Adipocyte (in vitro differentiated cells): ENCODE data around the gene PODN.

Source experiments
- DNase-seq: peaks from one replicate; pipeline ENCODE4 v3.0.0-alpha.2; 2015; ENCODE audit warnings: low read depth
- H3K27me3 ChIP-seq: replicated peaks from 2 replicates; pipeline ENCODE4 v1.7.0; 2013; ENCODE audit warnings: mild to moderate bottlenecking, low read length, moderate library complexity; ENCODE audit not compliant: control insufficient read depth, insufficient read depth
- H3K36me3 ChIP-seq: 2 replicates; pipeline ENCODE4 v1.7.0; 2013; ENCODE audit warnings: low read length, mild to moderate bottlenecking, moderate library complexity; ENCODE audit not compliant: control insufficient read depth, insufficient read depth, severe bottlenecking
- H3K4me1 ChIP-seq: 2 replicates; pipeline ENCODE4 v1.7.0; 2013; ENCODE audit warnings: mild to moderate bottlenecking, low read length, moderate library complexity; ENCODE audit not compliant: control insufficient read depth, insufficient read depth
- H3K4me3 ChIP-seq: 2 replicates; pipeline ENCODE4 v1.7.0; 2013; ENCODE audit warnings: mild to moderate bottlenecking, low read length, moderate library complexity
- H3K9ac ChIP-seq: 2 replicates; pipeline ENCODE4 v1.7.0; 2013; ENCODE audit warnings: mild to moderate bottlenecking, low read length, moderate library complexity
- H3K9me3 ChIP-seq: 2 replicates; pipeline ENCODE4 v1.7.0; 2013; ENCODE audit warnings: mild to moderate bottlenecking, low read length, moderate library complexity; ENCODE audit not compliant: control insufficient read depth

The PODN gene, protein sequence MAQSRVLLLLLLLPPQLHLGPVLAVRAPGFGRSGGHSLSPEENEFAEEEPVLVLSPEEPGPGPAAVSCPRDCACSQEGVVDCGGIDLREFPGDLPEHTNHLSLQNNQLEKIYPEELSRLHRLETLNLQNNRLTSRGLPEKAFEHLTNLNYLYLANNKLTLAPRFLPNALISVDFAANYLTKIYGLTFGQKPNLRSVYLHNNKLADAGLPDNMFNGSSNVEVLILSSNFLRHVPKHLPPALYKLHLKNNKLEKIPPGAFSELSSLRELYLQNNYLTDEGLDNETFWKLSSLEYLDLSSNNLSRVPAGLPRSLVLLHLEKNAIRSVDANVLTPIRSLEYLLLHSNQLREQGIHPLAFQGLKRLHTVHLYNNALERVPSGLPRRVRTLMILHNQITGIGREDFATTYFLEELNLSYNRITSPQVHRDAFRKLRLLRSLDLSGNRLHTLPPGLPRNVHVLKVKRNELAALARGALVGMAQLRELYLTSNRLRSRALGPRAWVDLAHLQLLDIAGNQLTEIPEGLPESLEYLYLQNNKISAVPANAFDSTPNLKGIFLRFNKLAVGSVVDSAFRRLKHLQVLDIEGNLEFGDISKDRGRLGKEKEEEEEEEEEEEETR

DNA sequence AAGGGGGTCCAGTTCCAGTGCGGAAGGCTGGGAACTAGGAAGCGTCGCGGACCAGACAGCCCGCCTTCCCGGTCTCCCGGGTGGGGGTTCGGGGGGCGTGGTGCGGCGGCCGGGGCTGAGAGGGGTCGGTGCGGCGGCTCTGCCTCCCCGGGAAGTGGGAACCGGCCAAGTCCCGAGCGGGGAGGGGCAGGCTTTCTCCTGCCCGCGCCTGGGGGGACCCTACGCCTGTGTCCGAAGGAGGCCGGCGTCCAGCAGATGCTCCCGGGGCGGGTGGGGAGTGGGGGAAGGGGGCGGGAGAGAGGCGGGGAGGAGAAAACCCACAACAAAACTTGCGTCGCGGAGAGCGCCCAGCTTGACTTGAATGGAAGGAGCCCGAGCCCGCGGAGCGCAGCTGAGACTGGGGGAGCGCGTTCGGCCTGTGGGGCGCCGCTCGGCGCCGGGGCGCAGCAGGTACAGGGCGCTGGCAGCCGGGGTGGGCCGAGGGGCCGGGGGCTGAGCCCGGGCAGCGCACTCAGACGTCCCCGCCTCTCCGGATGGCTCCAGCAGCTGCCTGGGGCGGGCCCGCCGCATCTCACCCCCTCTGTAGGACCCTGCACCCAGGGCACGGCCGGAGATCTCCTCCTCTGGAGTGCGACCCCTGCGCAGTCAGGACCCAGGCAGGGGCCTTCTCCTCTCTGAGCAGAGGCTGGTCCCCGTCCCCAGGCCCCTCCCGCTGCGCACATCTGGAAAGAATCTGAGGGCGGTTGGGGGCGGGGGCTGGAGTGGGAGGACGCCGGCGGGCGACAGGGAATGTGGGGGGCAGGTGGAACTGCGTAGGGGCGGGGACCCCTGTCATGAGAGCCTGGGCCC lies at the start of gene PODN:
Gene PODN, plus strand, starts transcription at position 355 of the 849 bp plus-strand sequence. CDS start 7,643 bp downstream, outside the sequence.
- Histone ChIP-seq H3K9me3 (no peaks in the 10 kb centered on the region), H3K27me3 (no peaks in the 10 kb centered on the region), H3K4me3 (peak within 1 kb of the TSS; percentile 84), H3K9ac (peak within 1 kb of the TSS; percentile 87), H3K36me3 (no peaks in the 10 kb centered on the region), H3K4me1 (peaks cover 37% of the 10 kb centered on the region)
- peak; percentile 69 for DNase-seq

DNA sequence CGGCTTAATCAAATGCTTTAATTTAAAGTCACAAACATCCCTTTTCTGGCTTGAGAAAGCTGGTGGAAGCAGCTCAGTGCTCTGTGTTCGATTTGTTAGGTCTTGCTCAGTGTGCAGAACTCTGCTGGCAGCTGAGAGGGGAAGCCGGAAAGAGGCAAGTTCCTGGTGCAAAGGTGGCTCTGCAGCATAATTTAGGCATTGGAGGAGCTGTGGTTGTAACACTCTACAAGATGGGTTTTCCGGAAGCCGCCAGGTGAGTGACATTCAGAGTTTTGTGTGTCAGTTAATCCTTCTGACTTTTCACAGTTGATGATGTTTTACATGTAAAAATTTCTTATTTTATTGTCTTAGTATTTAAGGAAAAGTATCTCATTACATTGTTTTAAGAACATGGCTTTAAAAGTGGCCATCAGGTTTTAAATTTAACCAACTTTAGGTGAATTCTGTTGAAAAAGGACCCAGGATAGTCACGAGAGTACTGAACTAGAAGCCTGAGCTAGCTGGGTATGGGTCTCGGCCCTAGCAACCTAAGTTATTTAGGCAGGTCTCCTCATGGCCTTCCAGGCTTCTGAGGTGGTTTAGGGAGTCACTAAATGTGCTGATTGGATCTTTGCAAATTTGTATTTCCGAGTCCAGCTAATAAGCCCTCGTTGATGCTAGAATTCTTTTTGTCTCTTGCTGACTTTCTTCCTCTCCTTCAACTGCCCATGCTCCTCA lies 47.1 kb upstream of the PODN start:
- Histone ChIP-seq H3K9ac (peak overlapping the region; percentile 88), H3K9me3 (no peaks in the 10 kb centered on the region), H3K4me3 (peak overlapping the region; percentile 94), H3K4me1 (peaks cover 28% of the 10 kb centered on the region), H3K36me3 (peaks cover 10% of the 10 kb centered on the region), H3K27me3 (no peaks in the 10 kb centered on the region)
- peak; percentile 91 for DNase-seq

DNA sequence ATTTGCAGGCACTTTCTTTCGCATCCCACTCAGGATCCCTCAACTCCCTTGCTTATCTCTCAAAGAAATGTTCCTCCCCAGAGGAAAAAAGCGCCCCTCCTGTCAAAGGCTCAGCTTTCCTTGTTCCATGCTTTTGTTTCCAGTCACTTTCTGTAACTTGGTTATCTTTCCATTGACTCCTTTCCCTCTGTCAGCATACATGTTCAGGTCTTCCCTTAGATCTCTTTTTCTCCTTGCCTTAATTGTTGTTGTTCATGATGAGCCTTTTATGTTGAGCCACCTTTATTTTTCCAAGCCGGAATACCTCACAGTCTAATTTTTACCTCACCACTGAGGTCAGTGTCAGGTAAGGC lies 46.5 kb upstream of the PODN start:
- H3K27me3 ChIP-seq: no peaks in the 10 kb centered on the region
- peaks cover 28% of the 10 kb centered on the region for H3K4me1 ChIP-seq
- H3K9me3 ChIP-seq: no peaks in the 10 kb centered on the region
- peak overlapping the region; percentile 94 for H3K4me3 ChIP-seq
- no peak for DNase-seq
- peaks cover 10% of the 10 kb centered on the region for H3K36me3 ChIP-seq
- H3K9ac ChIP-seq: peak overlapping the region; percentile 88

DNA sequence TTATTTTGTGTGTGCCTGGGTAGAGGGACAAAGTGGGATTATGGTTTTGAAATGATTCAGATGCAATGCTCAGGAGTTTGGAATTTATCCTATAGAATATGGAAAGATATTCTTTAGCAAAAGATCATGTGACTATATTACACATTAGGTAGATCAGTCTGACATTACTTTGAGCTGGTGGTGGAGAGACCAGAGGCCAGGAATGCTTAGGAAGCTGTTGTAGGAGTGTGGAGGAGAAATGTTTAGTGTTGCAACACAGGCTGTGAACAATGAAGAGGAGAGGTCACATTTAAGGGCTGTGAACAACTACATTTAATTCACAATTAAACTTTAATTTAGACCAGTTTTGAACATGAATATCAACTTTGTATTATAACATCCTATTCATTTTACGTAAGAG lies 45.3 kb upstream of the PODN start:
- Histone ChIP-seq H3K4me3 (peak overlapping the region; percentile 94), H3K9ac (peak overlapping the region; percentile 88), H3K9me3 (no peaks in the 10 kb centered on the region), H3K27me3 (no peaks in the 10 kb centered on the region), H3K36me3 (peaks cover 10% of the 10 kb centered on the region), H3K4me1 (peaks cover 28% of the 10 kb centered on the region)
- DNase-seq: peak; percentile 57

DNA sequence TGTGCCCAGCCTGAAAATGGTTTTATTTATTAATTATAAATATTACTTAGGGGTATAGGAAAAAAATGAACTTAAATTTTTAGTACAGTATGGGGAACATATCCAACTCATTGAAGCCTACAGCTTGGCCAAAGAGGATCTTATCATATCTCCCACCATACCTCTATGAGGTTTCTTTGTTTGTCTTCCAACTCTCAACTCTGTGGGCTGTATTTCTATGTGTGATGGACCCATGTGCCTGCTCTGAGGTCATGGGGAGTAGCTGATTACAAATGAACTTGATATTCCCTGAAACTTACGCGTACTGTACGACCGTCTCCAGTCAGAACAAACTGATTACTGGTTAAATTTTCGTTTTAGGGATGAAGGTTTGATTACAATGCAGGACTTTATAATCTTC lies 41.4 kb upstream of the PODN start:
- Histone ChIP-seq H3K36me3 (peaks cover 10% of the 10 kb centered on the region), H3K4me3 (no peak overlapping the region), H3K27me3 (no peaks in the 10 kb centered on the region), H3K9me3 (no peaks in the 10 kb centered on the region), H3K9ac (no peak overlapping the region), H3K4me1 (peaks cover 39% of the 10 kb centered on the region)
- DNase-seq: no peak

DNA sequence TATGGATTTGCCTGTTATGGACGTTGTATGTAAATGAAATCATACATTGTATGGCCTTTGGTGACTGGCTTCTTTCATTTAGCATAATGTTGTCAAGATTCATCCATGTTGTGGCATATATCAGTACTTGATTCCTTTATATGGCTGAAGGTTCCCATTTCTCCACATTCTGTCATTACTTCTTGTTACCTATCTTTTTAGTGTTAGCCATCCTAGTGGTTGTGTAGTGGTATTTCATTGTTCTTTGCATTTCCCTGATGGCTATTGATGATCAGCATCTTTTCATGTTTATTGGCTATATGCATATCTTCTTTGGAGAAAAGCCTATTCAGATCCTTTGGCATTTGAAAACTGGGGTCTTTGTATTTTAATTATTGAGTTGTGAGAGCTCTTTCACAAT lies 39.8 kb upstream of the PODN start:
- no peak overlapping the region for H3K9ac ChIP-seq
- no peak for DNase-seq
- no peaks in the 10 kb centered on the region for H3K27me3 ChIP-seq
- H3K4me3 ChIP-seq: no peak overlapping the region
- H3K9me3 ChIP-seq: no peaks in the 10 kb centered on the region
- H3K4me1 ChIP-seq: peaks cover 39% of the 10 kb centered on the region
- H3K36me3 ChIP-seq: peaks cover 10% of the 10 kb centered on the region

DNA sequence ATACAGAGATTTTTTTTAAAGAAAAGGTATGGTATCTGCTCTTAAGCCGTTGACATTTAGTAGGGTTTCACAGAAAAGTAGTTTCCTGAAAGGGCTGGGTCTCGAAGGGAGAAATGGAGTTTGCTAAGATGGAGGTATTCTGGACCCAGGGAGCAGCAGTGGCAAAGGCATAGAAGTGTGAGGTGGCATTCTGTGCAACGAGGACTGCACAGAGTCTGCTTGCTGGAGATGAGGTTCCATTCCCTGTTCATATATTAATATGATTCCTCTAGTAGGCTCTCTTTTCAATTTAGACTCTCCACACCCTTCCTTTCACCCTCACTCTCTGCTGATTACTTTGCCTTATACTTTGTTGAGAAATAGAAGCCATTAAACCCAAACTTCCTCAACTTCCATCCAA lies 38.5 kb upstream of the PODN start:
- no peaks in the 10 kb centered on the region for H3K27me3 ChIP-seq
- peaks cover 33% of the 10 kb centered on the region for H3K4me1 ChIP-seq
- H3K4me3 ChIP-seq: no peak overlapping the region
- H3K36me3 ChIP-seq: peaks cover 9% of the 10 kb centered on the region
- H3K9ac ChIP-seq: no peak overlapping the region
- no peaks in the 10 kb centered on the region for H3K9me3 ChIP-seq
- DNase-seq: no peak

DNA sequence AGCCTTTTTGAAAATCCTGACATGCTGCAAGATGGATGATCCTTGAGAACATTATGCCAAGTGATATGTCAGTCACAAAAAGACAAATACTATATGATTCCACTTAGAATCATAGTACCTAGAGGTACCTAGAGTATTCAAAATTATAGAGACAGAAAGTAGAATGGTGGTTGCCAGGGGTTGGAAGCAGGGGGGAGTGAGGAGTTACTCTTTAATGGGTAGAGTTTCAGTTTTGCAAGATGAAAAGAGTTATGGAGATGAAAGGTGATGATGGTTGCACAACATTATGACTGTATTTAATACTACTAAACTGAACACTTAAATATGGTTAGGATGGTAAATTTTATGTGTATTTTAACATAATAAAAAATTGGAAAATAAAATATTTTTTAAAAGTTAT lies 37.9 kb upstream of the PODN start:
- Histone ChIP-seq H3K36me3 (peaks cover 13% of the 10 kb centered on the region), H3K27me3 (no peaks in the 10 kb centered on the region), H3K4me3 (no peak overlapping the region), H3K9me3 (no peaks in the 10 kb centered on the region), H3K4me1 (peaks cover 33% of the 10 kb centered on the region), H3K9ac (no peak overlapping the region)
- DNase-seq: no peak

DNA sequence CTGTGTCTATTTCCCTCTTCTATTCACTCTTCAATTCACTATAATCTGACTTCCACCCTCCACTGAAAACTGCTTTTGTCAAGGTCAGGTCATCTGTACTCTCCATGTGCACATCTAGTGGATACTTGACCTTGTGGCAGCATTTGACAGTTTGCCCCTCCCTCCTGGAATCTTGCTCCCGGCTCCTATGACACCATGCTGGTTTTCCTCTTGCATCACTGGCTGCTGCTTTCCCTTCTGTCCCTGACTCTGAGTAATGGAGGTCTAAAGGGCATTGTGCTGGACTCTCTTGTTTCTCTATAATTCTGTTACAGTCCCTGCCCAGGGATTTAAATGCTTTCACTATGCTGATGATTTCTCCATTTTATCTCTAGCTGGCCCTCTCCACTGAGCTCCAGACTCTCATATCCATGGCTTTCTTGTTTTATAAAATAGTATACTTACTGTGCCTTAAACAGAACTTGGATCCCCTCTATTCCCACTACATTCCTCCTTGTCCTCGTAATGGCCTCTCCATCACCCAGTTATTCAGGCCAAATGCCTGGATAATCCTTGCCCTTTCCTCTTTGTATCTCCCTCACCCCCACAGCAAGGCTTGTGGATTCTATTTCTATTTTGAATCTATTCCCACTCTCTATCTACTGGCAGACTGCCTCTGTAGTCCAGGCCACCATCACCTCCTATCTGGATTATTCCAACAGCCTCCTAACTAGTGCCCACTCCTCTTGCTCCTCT lies 36.8 kb upstream of the PODN start:
- DNase-seq: peak; percentile 90
- Histone ChIP-seq H3K27me3 (no peaks in the 10 kb centered on the region), H3K9me3 (no peaks in the 10 kb centered on the region), H3K36me3 (peaks cover 18% of the 10 kb centered on the region), H3K4me1 (peaks cover 33% of the 10 kb centered on the region), H3K9ac (peak overlapping the region; percentile 71), H3K4me3 (peak overlapping the region; percentile 65)

DNA sequence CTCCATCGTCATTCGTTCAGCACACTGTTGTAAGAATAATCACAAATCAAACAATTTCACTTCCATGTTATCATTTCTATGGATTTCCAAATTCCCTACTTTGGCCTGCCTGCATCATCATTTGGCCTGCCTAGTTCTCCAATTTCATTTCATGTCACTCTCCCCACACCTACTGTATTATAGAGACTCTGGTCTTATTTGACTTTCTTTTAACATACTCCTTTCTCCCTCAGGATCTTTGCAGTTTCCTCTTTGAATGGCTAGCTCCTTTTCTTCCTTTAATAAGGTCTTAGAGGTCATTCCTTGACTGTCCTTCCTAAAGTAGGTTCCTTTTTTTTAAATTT lies 36.3 kb upstream of the PODN start:
- H3K4me3 ChIP-seq: peak overlapping the region; percentile 65
- peaks cover 34% of the 10 kb centered on the region for H3K4me1 ChIP-seq
- peak; percentile 12 for DNase-seq
- H3K36me3 ChIP-seq: peaks cover 20% of the 10 kb centered on the region
- peak overlapping the region; percentile 71 for H3K9ac ChIP-seq
- H3K9me3 ChIP-seq: no peaks in the 10 kb centered on the region
- no peaks in the 10 kb centered on the region for H3K27me3 ChIP-seq
